ENCODE data around the gene FSD1.

The FSD1 gene

GRCh38 chr19:4367781-4368127, 63.4 kb downstream of the FSD1 start:
- no peak for TF ChIP-seq TEAD4 (IDR thresholded peaks at IDR 0.05)
- no peak for TF ChIP-seq CREB1 (IDR thresholded peaks at IDR 0.05; ENCODE audit: low read depth)
- TF ChIP-seq RAD21 (IDR thresholded peaks at IDR 0.05; ENCODE audit: low read depth) = no peak
- no peak for TF ChIP-seq REST (IDR thresholded peaks at IDR 0.05; ENCODE audit: low read depth)
- no peak for TF ChIP-seq FOXM1 (IDR thresholded peaks at IDR 0.05; ENCODE audit: borderline replicate concordance, low read depth)

GRCh38 chr19:4368128-4368820, 63.9 kb downstream of the FSD1 start:
- TF ChIP-seq NFIC (IDR thresholded peaks at IDR 0.05) (peak; percentile 73), TEAD4 (IDR thresholded peaks at IDR 0.05) (peak; percentile 38; the same call in 1 of the 2 replicates), EGR1 (IDR thresholded peaks at IDR 0.05) (no peak)

- TF ChIP-seq EP300 (IDR thresholded peaks at IDR 0.05; ENCODE audit: borderline replicate concordance) (peak; percentile 42; the same call in 1 of the 2 replicates), YY1 (IDR thresholded peaks at IDR 0.05; ENCODE audit: low read depth) (no peak), NFIC (IDR thresholded peaks at IDR 0.05) (no peak), REST (IDR thresholded peaks at IDR 0.05; ENCODE audit: low read depth) (no peak), TCF12 (IDR thresholded peaks at IDR 0.05; ENCODE audit: low read depth) (no peak), USF1 (IDR thresholded peaks at IDR 0.05) (no peak), CEBPB (IDR thresholded peaks at IDR 0.05) (no peak), RAD21 (IDR thresholded peaks at IDR 0.05; ENCODE audit: low read depth) (no peak), MAX (IDR thresholded peaks at IDR 0.05) (peak; percentile 24; the same call in 1 of the 2 replicates), TEAD4 (IDR thresholded peaks at IDR 0.05) (no peak), EGR1 (IDR thresholded peaks at IDR 0.05) (no peak), FOXM1 (IDR thresholded peaks at IDR 0.05; ENCODE audit: borderline replicate concordance, low read depth) (no peak), TAF1 (IDR thresholded peaks at IDR 0.05; ENCODE audit: low read depth) (no peak), CREB1 (IDR thresholded peaks at IDR 0.05; ENCODE audit: low read depth) (no peak), ZBTB7A (IDR thresholded peaks at IDR 0.05; ENCODE audit: low read depth) (no peak; the same call in 1 of the 2 replicates)
Observed at GRCh38 chr19:4369109-4369887, 64.9 kb downstream of the FSD1 start.

GRCh38 chr19:4369888-4370260, 65.5 kb downstream of the FSD1 start:
- TF ChIP-seq YY1 (IDR thresholded peaks at IDR 0.05; ENCODE audit: low read depth) (no peak), RAD21 (IDR thresholded peaks at IDR 0.05; ENCODE audit: low read depth) (peak; percentile 35; the same call in 1 of the 2 replicates)

- TF ChIP-seq TEAD4 (IDR thresholded peaks at IDR 0.05) = no peak
- no peak for TF ChIP-seq TAF1 (IDR thresholded peaks at IDR 0.05; ENCODE audit: low read depth)
- no peak; the same call in 1 of the 2 replicates for TF ChIP-seq MAX (IDR thresholded peaks at IDR 0.05)
- TF ChIP-seq CREB1 (IDR thresholded peaks at IDR 0.05; ENCODE audit: low read depth) = no peak
- TF ChIP-seq YY1 (IDR thresholded peaks at IDR 0.05; ENCODE audit: low read depth) = no peak
- no peak for TF ChIP-seq CEBPB (IDR thresholded peaks at IDR 0.05)
- TF ChIP-seq TCF12 (IDR thresholded peaks at IDR 0.05; ENCODE audit: low read depth) = no peak
- TF ChIP-seq EGR1 (IDR thresholded peaks at IDR 0.05) = no peak
- TF ChIP-seq FOXM1 (IDR thresholded peaks at IDR 0.05; ENCODE audit: borderline replicate concordance, low read depth) = no peak
- TF ChIP-seq USF1 (IDR thresholded peaks at IDR 0.05) = no peak
- TF ChIP-seq NFIC (IDR thresholded peaks at IDR 0.05) = no peak
- TF ChIP-seq EP300 (IDR thresholded peaks at IDR 0.05; ENCODE audit: borderline replicate concordance) = no peak
- TF ChIP-seq ZBTB7A (IDR thresholded peaks at IDR 0.05; ENCODE audit: low read depth) = no peak
- TF ChIP-seq RAD21 (IDR thresholded peaks at IDR 0.05; ENCODE audit: low read depth) = no peak
- no peak for TF ChIP-seq REST (IDR thresholded peaks at IDR 0.05; ENCODE audit: low read depth)
Observed at GRCh38 chr19:4370418-4371041, 66.1 kb downstream of the FSD1 start.

Data from Ishikawa (cell line).